ENCODE results near the gene AMPD3. TPM values are rescaled to one million over a fixed set of nuclear protein-coding genes. Genes with fewer than 3 reads are reported as not detected.

Gene AMPD3
- total RNA-seq, 4 donors from 2014 or later, result 8.7 to 15.2 (median 9.8) TPM

- 87 to 91% methylated on average over 2 of the region's 2 CpGs for WGBS, 2 donors
- peaks cover 9 to 56% (median 10%) of the 10 kb centered on the region in 3 donors for H3K4me1 ChIP-seq
- TF ChIP-seq CTCF (IDR thresholded peaks at IDR 0.05) (no peak), POLR2A (IDR thresholded peaks at IDR 0.05) (no peak)
- intact Hi-C loops (cut with DNase I), result no loop called here
- peak overlapping the region in 3 of 4 donors; percentile 27 to 66 (median 28) for H3K27ac ChIP-seq
- DNase-seq, result no peak
- no peak overlapping the region for H3K4me3 ChIP-seq
- peaks cover 0 to 68% (median 5%) of the 10 kb centered on the region in 3 donors for H3K36me3 ChIP-seq
- no peaks in the 10 kb centered on the region for H3K27me3 ChIP-seq
- H3K9me3 ChIP-seq, result no peaks in the 10 kb centered on the region
Measured at GRCh38 chr11:10518891-10519290, 63.8 kb downstream of the AMPD3 start.

DNA sequence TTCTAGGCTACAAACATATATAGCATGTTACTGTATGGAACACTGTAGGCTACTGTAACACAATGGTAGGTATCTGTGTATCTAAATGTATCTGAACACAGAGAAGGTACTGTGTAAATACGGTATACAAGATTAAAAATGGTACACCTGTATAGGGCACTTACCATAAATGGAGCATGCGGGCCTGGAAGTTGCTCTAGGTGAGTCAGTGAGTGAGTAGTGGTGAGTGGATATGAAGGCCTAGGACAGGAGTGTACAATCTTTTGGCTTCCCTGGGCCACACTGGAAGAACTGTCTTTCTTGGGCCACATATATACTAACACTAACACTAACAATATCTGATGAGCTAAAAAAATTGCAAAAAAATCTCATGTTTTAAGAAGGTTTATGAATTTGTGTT lies 64.6 kb downstream of the AMPD3 start:
- H3K36me3 ChIP-seq, result peaks cover 0 to 72% (median 5%) of the 10 kb centered on the region in 3 donors
- H3K27ac ChIP-seq, result peak overlapping the region in 1 of 4 donors; percentile 66
- TF ChIP-seq POLR2A (IDR thresholded peaks at IDR 0.05) (no peak), CTCF (IDR thresholded peaks at IDR 0.05) (no peak)
- no peaks in the 10 kb centered on the region for H3K9me3 ChIP-seq
- no peak overlapping the region for H3K4me3 ChIP-seq
- WGBS, 2 donors, result 83 to 87% methylated on average over 2 of the region's 2 CpGs
- no peaks in the 10 kb centered on the region for H3K27me3 ChIP-seq
- H3K4me1 ChIP-seq, result peaks cover 2 to 56% (median 11%) of the 10 kb centered on the region in 3 donors
- intact Hi-C loops (cut with DNase I), result no loop called here
- DNase-seq, result no peak

GRCh38 chr11:10520562-10520961 lies 65.5 kb downstream of the AMPD3 start:
- no peak for TF ChIP-seq POLR2A (IDR thresholded peaks at IDR 0.05)
- TF ChIP-seq CTCF (IDR thresholded peaks at IDR 0.05), result no peak
- Histone ChIP-seq H3K4me1 (peaks cover 0 to 58% (median 11%) of the 10 kb centered on the region in 3 donors), H3K27me3 (no peaks in the 10 kb centered on the region), H3K27ac (peak overlapping the region in 1 of 4 donors; percentile 86), H3K9me3 (no peaks in the 10 kb centered on the region), H3K36me3 (peaks cover 0 to 70% (median 5%) of the 10 kb centered on the region in 3 donors), H3K4me3 (no peak overlapping the region)
- no peak for DNase-seq
- WGBS, 2 donors, result 83 to 84% methylated on average over 2 of the region's 2 CpGs
- intact Hi-C loops (cut with DNase I), result no loop called here

DNA sequence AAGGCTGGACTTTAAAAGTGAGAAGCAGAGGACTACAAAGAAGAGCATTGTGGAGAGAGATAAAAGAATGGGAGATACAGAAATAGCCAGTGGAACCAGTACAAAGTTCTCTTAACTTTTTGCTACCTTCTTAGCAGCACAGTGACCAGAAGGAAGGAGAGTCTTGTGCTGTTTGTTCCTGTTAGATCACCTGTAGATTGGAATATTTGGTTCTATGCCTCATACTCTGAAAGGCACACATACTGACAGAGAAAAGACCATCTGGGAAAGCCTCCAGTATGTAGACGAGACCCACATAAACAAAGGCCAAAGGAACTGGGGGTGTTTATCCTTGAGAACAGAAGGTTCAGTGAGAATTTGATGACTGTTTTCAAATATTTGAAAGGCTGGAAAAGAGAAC lies 67.2 kb downstream of the AMPD3 start:
- Histone ChIP-seq H3K27me3 (no peaks in the 10 kb centered on the region), H3K36me3 (peaks cover 0 to 74% (median 5%) of the 10 kb centered on the region in 3 donors), H3K9me3 (no peaks in the 10 kb centered on the region), H3K27ac (peak overlapping the region; percentile 64 to 86 (median 74)), H3K4me1 (peaks cover 0 to 72% (median 11%) of the 10 kb centered on the region in 3 donors), H3K4me3 (no peak overlapping the region)
- DNase-seq, result no peak
- intact Hi-C loops (cut with DNase I), result no loop called here
- WGBS, 2 donors, result 44 to 50% methylated on average over 1 of the region's 1 CpG
- TF ChIP-seq POLR2A (IDR thresholded peaks at IDR 0.05) (no peak), CTCF (IDR thresholded peaks at IDR 0.05) (no peak)

DNA sequence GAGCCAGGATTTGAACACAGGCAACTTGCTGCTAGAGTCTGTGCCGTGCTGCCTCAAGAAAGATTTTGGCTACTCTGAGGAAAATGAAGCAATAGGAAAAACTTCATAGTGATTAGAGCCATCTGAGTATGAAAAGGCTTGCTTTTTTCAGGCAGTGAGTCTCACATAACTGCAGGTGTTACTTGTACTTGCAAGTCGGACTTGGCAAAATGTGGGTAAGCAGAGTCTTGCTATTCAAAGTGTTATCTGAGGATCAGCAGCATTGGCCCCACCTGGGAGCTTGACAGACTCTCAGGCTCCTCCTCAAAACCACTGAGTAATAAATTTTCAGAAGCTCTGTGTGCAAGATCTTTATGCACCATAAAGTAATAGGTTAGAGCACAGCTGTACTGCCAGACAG lies 67.9 kb downstream of the AMPD3 start:
- H3K9me3 ChIP-seq, result no peaks in the 10 kb centered on the region
- no peak for DNase-seq
- intact Hi-C loops (cut with DNase I), result no loop called here
- peaks cover 0 to 74% (median 11%) of the 10 kb centered on the region in 3 donors for H3K4me1 ChIP-seq
- H3K36me3 ChIP-seq, result peaks cover 0 to 80% (median 2%) of the 10 kb centered on the region in 3 donors
- no peaks in the 10 kb centered on the region for H3K27me3 ChIP-seq
- WGBS, 2 donors, result 24 to 38% methylated on average over 2 of the region's 2 CpGs
- peak overlapping the region; percentile 64 to 86 (median 74) for H3K27ac ChIP-seq
- H3K4me3 ChIP-seq, result no peak overlapping the region
- no peak for TF ChIP-seq CTCF (IDR thresholded peaks at IDR 0.05)
- TF ChIP-seq POLR2A (IDR thresholded peaks at IDR 0.05), result peak in 1 of 4 donors; percentile 13
